Mammary epithelial cell (primary cell): Measurements from ENCODE around the gene SPAG17.

Experiments used
- CTCF ChIP-seq, 2 donors: IDR thresholded peaks in 1 of 2; conservative IDR thresholded peaks in 1 of 2; 2 replicates each; pipeline ENCODE4 v1.5.1; 2011 to 2012; ENCODE audit warnings: inconsistent platforms in 2 of 2, low read length in 2 of 2, mild to moderate bottlenecking in 2 of 2, control low read depth in 1 of 2, low read depth in 1 of 2; ENCODE audit not compliant: insufficient read depth in 1 of 2; ENCODE audit errors: extremely low read depth in 1 of 2
- EZH2 ChIP-seq: IDR thresholded peaks from 2 replicates; pipeline ENCODE4 v1.6.1; 2012; ENCODE audit warnings: low read length, inconsistent platforms, borderline replicate concordance

- TF ChIP-seq EZH2 (no peak), CTCF (conservative IDR thresholded peaks at IDR 0.05 in 1 of 2, IDR thresholded peaks at IDR 0.05 in 1 of 2; ENCODE audit: extremely low read depth in 1 of 2, insufficient read depth in 1 of 2, low read depth in 1 of 2, low read length in 2 of 2) (no peak)
Observed at GRCh38 chr1:118201524-118201923, 16.5 kb upstream of the SPAG17 start.
